Measurements from ENCODE around the gene UNC80. TPM values are rescaled to one million over a fixed set of nuclear protein-coding genes. Genes with fewer than 3 reads are reported as not detected.

UNC80 gene
- total RNA-seq, 1 experiment from 2014 or later, result not detected

DNA sequence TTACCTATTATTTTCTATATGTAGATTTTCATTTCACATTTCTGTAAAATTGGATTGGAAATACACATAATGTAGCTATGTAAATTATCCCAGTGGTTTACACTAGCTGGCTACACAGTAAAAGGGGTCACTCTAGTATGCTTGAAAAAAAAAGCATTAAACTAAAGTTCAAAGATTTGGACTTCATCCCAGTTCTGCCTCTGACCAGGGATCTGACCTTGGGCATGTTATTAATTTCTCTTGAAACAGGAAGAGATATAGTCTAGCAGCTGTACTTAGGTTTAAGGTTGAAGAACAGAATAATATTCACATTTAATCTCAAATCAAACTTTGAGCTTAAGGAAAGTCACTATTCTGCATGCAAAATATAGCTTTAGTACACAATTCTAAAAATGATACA is 166.3 kb downstream of the UNC80 start:
- no peak for DNase-seq
- Histone ChIP-seq H3K9me3 (ENCODE audit: low read length) (no peaks in the 10 kb centered on the region), H4K20me1 (ENCODE audit: low read length) (no peaks in the 10 kb centered on the region), H3F3A (ENCODE audit: low read length, unreplicated experiment) (no peaks in the 10 kb centered on the region), H3K36me3 (ENCODE audit: low read depth, low read length) (no peaks in the 10 kb centered on the region), H3K4me3 (ENCODE audit: low read length) (no peak overlapping the region), H3K4me2 (ENCODE audit: low read length) (no peak overlapping the region), H3K9ac (ENCODE audit: low read length) (no peak overlapping the region), H3K27me3 (ENCODE audit: low read length) (peaks cover 22% of the 10 kb centered on the region), H3K27ac (ENCODE audit: low read length) (no peak overlapping the region), H2AFZ (ENCODE audit: low read length) (no peak overlapping the region), H3K4me1 (ENCODE audit: insufficient read depth, low read length) (0 out of 2 replicates have a peak, but pooled peaks cover 4% of the 10 kb centered on the region), H3K9me2 (replicated peaks; ENCODE audit: low read length) (no peaks in the 10 kb centered on the region), H3K79me2 (ENCODE audit: low read length) (no peaks in the 10 kb centered on the region)
- no TSS peak for BruUV-seq (replicated peaks)
- ATAC-seq, result no peak
- ChIA-PET POLR2A (ENCODE audit: unreplicated experiment) (no interaction called here), CTCF (interaction anchor here (0.6 kb wide), 1 partner anchor 57 kb away, joined by 3 read pairs; no protein-coding TSS in a partner anchor)
- TF ChIP-seq, protein P1, sequence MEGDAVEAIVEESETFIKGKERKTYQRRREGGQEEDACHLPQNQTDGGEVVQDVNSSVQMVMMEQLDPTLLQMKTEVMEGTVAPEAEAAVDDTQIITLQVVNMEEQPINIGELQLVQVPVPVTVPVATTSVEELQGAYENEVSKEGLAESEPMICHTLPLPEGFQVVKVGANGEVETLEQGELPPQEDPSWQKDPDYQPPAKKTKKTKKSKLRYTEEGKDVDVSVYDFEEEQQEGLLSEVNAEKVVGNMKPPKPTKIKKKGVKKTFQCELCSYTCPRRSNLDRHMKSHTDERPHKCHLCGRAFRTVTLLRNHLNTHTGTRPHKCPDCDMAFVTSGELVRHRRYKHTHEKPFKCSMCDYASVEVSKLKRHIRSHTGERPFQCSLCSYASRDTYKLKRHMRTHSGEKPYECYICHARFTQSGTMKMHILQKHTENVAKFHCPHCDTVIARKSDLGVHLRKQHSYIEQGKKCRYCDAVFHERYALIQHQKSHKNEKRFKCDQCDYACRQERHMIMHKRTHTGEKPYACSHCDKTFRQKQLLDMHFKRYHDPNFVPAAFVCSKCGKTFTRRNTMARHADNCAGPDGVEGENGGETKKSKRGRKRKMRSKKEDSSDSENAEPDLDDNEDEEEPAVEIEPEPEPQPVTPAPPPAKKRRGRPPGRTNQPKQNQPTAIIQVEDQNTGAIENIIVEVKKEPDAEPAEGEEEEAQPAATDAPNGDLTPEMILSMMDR (conservative IDR thresholded peaks at IDR 0.05; ENCODE audit: low read depth, low read length), result no peak
- TF ChIP-seq EZH2 (IDR thresholded peaks at IDR 0.05; ENCODE audit: low read length, unreplicated experiment), result no peak
- TF ChIP-seq EZH2phosphoT487 (IDR thresholded peaks at IDR 0.05; ENCODE audit: borderline replicate concordance, low read length), result no peak
- intact Hi-C loops (cut with micrococcal nuclease), result no loop called here

- H3F3A ChIP-seq (ENCODE audit: low read length, unreplicated experiment), result no peaks in the 10 kb centered on the region
- H3K4me2 ChIP-seq (ENCODE audit: low read length), result no peak overlapping the region
- no peaks in the 10 kb centered on the region for H3K79me2 ChIP-seq (ENCODE audit: low read length)
- H3K27me3 ChIP-seq (ENCODE audit: low read length), result peaks cover 22% of the 10 kb centered on the region
- 0 out of 2 replicates have a peak, but pooled peaks cover under 1% of the 10 kb centered on the region for H3K4me1 ChIP-seq (ENCODE audit: insufficient read depth, low read length)
- no peaks in the 10 kb centered on the region for H3K36me3 ChIP-seq (ENCODE audit: low read depth, low read length)
- H3K9me2 ChIP-seq (replicated peaks; ENCODE audit: low read length), result no peaks in the 10 kb centered on the region
- H3K27ac ChIP-seq (ENCODE audit: low read length), result no peak overlapping the region
- POLR2A ChIA-PET (ENCODE audit: unreplicated experiment), result no interaction called here
- no peak overlapping the region for H2AFZ ChIP-seq (ENCODE audit: low read length)
- BruUV-seq (replicated peaks), result no TSS peak
- no peaks in the 10 kb centered on the region for H4K20me1 ChIP-seq (ENCODE audit: low read length)
- H3K9me3 ChIP-seq (ENCODE audit: low read length), result no peaks in the 10 kb centered on the region
- intact Hi-C loops (cut with micrococcal nuclease), result no loop called here
- no peak for ATAC-seq
- CTCF ChIA-PET, result no interaction called here
- no peak for DNase-seq
- TF ChIP-seq EZH2phosphoT487 (IDR thresholded peaks at IDR 0.05; ENCODE audit: borderline replicate concordance, low read length) (no peak), EZH2 (IDR thresholded peaks at IDR 0.05; ENCODE audit: low read length, unreplicated experiment) (no peak)
- TF ChIP-seq, protein P1 (conservative IDR thresholded peaks at IDR 0.05; ENCODE audit: low read depth, low read length), result no peak
- no peak overlapping the region for H3K9ac ChIP-seq (ENCODE audit: low read length)
- no peak overlapping the region for H3K4me3 ChIP-seq (ENCODE audit: low read length)
Observed at GRCh38 chr2:209938906-209939305, 167.3 kb downstream of the UNC80 start.

GRCh38 chr2:209940936-209941335 is 169.3 kb downstream of the UNC80 start:
- peaks cover 22% of the 10 kb centered on the region for H3K27me3 ChIP-seq (ENCODE audit: low read length)
- no peak overlapping the region for H3K4me3 ChIP-seq (ENCODE audit: low read length)
- H3K36me3 ChIP-seq (ENCODE audit: low read depth, low read length), result no peaks in the 10 kb centered on the region
- CTCF ChIA-PET, result no interaction called here
- H4K20me1 ChIP-seq (ENCODE audit: low read length), result no peaks in the 10 kb centered on the region
- ATAC-seq (no peak), DNase-seq (no peak)
- H3K27ac ChIP-seq (ENCODE audit: low read length), result no peak overlapping the region
- POLR2A ChIA-PET (ENCODE audit: unreplicated experiment), result no interaction called here
- intact Hi-C loops (cut with micrococcal nuclease), result no loop called here
- H2AFZ ChIP-seq (ENCODE audit: low read length), result no peak overlapping the region
- BruUV-seq (replicated peaks), result no TSS peak
- H3F3A ChIP-seq (ENCODE audit: low read length, unreplicated experiment), result no peaks in the 10 kb centered on the region
- H3K9ac ChIP-seq (ENCODE audit: low read length), result no peak overlapping the region
- H3K79me2 ChIP-seq (ENCODE audit: low read length), result no peaks in the 10 kb centered on the region
- no peaks in the 10 kb centered on the region for H3K9me3 ChIP-seq (ENCODE audit: low read length)
- H3K4me2 ChIP-seq (ENCODE audit: low read length), result no peak overlapping the region
- H3K4me1 ChIP-seq (ENCODE audit: insufficient read depth, low read length), result no peaks in the 10 kb centered on the region
- H3K9me2 ChIP-seq (replicated peaks; ENCODE audit: low read length), result no peaks in the 10 kb centered on the region
- TF ChIP-seq EZH2phosphoT487 (IDR thresholded peaks at IDR 0.05; ENCODE audit: borderline replicate concordance, low read length), result no peak
- no peak for TF ChIP-seq EZH2 (IDR thresholded peaks at IDR 0.05; ENCODE audit: low read length, unreplicated experiment)
- TF ChIP-seq, protein P1 (conservative IDR thresholded peaks at IDR 0.05; ENCODE audit: low read depth, low read length), result no peak
